ENCODE data around the gene MYO3B. TPM values are rescaled to one million over a fixed set of nuclear protein-coding genes. Genes with fewer than 3 reads are reported as not detected.

Gene MYO3B
- total RNA-seq, 1 experiment from 2014 or later = 4.4 TPM

GRCh38 chr2:170362871-170363631 lies 185.1 kb downstream of the MYO3B start:
- no peak for DNase-seq
- no peaks in the 10 kb centered on the region for H3K9me2 ChIP-seq (replicated peaks; ENCODE audit: insufficient read depth, low read length)
- H3K27ac ChIP-seq (ENCODE audit: low read length) = no peak overlapping the region
- H3K79me2 ChIP-seq (ENCODE audit: low read length) = no peaks in the 10 kb centered on the region
- H3K36me3 ChIP-seq (ENCODE audit: insufficient read depth, low read length) = no peaks in the 10 kb centered on the region
- H3K9me3 ChIP-seq (ENCODE audit: low read length) = no peaks in the 10 kb centered on the region
- no peaks in the 10 kb centered on the region for H4K20me1 ChIP-seq (ENCODE audit: insufficient read depth, low read depth, low read length)
- peaks cover 3% of the 10 kb centered on the region for H3K4me1 ChIP-seq (ENCODE audit: low read length)
- H3K4me2 ChIP-seq (ENCODE audit: low read depth, low read length, poor library complexity, severe bottlenecking) = no peak overlapping the region
- H3K4me3 ChIP-seq (ENCODE audit: low read length) = no peak overlapping the region
- H3K9ac ChIP-seq (ENCODE audit: low read length) = no peak overlapping the region
- no peak overlapping the region for H2AFZ ChIP-seq (ENCODE audit: low read length)
- H3K27me3 ChIP-seq (ENCODE audit: low read length) = no peaks in the 10 kb centered on the region

- Histone ChIP-seq H3K4me1 (ENCODE audit: low read length) (peaks cover 11% of the 10 kb centered on the region), H2AFZ (ENCODE audit: low read length) (no peak overlapping the region), H3K4me2 (ENCODE audit: low read depth, low read length, poor library complexity, severe bottlenecking) (no peak overlapping the region), H3K36me3 (ENCODE audit: insufficient read depth, low read length) (no peaks in the 10 kb centered on the region), H3K4me3 (ENCODE audit: low read length) (no peak overlapping the region), H3K27me3 (ENCODE audit: low read length) (no peaks in the 10 kb centered on the region), H3K79me2 (ENCODE audit: low read length) (no peaks in the 10 kb centered on the region), H3K9me3 (ENCODE audit: low read length) (no peaks in the 10 kb centered on the region), H4K20me1 (ENCODE audit: insufficient read depth, low read depth, low read length) (no peaks in the 10 kb centered on the region), H3K9me2 (replicated peaks; ENCODE audit: insufficient read depth, low read length) (no peaks in the 10 kb centered on the region), H3K9ac (ENCODE audit: low read length) (no peak overlapping the region), H3K27ac (ENCODE audit: low read length) (no peak overlapping the region)
- DNase-seq = no peak
Measured at GRCh38 chr2:170365003-170365402, 187.1 kb downstream of the MYO3B start.

- Histone ChIP-seq H2AFZ (ENCODE audit: low read length) (no peak overlapping the region), H3K4me2 (ENCODE audit: low read depth, low read length, poor library complexity, severe bottlenecking) (no peak overlapping the region), H3K4me3 (ENCODE audit: low read length) (no peak overlapping the region), H3K27me3 (ENCODE audit: low read length) (no peaks in the 10 kb centered on the region), H3K36me3 (ENCODE audit: insufficient read depth, low read length) (no peaks in the 10 kb centered on the region), H3K9ac (ENCODE audit: low read length) (no peak overlapping the region), H4K20me1 (ENCODE audit: insufficient read depth, low read depth, low read length) (no peaks in the 10 kb centered on the region), H3K9me3 (ENCODE audit: low read length) (no peaks in the 10 kb centered on the region), H3K27ac (ENCODE audit: low read length) (no peak overlapping the region), H3K79me2 (ENCODE audit: low read length) (no peaks in the 10 kb centered on the region), H3K4me1 (ENCODE audit: low read length) (peaks cover 11% of the 10 kb centered on the region), H3K9me2 (replicated peaks; ENCODE audit: insufficient read depth, low read length) (no peaks in the 10 kb centered on the region)
- no peak for DNase-seq
Measured at GRCh38 chr2:170365686-170366085, 187.7 kb downstream of the MYO3B start.

- Histone ChIP-seq H3K79me2 (ENCODE audit: low read length) (no peaks in the 10 kb centered on the region), H4K20me1 (ENCODE audit: insufficient read depth, low read depth, low read length) (no peaks in the 10 kb centered on the region), H3K9ac (ENCODE audit: low read length) (no peak overlapping the region), H3K9me3 (ENCODE audit: low read length) (no peaks in the 10 kb centered on the region), H3K4me1 (ENCODE audit: low read length) (peaks cover 11% of the 10 kb centered on the region), H3K4me2 (ENCODE audit: low read depth, low read length, poor library complexity, severe bottlenecking) (peak overlapping the region; percentile 38), H3K27me3 (ENCODE audit: low read length) (no peaks in the 10 kb centered on the region), H3K9me2 (replicated peaks; ENCODE audit: insufficient read depth, low read length) (no peaks in the 10 kb centered on the region), H3K4me3 (ENCODE audit: low read length) (no peak overlapping the region), H2AFZ (ENCODE audit: low read length) (no peak overlapping the region), H3K36me3 (ENCODE audit: insufficient read depth, low read length) (no peaks in the 10 kb centered on the region), H3K27ac (ENCODE audit: low read length) (no peak overlapping the region)
- no peak for DNase-seq
Measured at GRCh38 chr2:170368370-170368769, 190.4 kb downstream of the MYO3B start.

- Histone ChIP-seq H3K9ac (ENCODE audit: low read length) (no peak overlapping the region), H4K20me1 (ENCODE audit: insufficient read depth, low read depth, low read length) (no peaks in the 10 kb centered on the region), H2AFZ (ENCODE audit: low read length) (no peak overlapping the region), H3K36me3 (ENCODE audit: insufficient read depth, low read length) (no peaks in the 10 kb centered on the region), H3K9me3 (ENCODE audit: low read length) (no peaks in the 10 kb centered on the region), H3K27me3 (ENCODE audit: low read length) (no peaks in the 10 kb centered on the region), H3K79me2 (ENCODE audit: low read length) (no peaks in the 10 kb centered on the region), H3K9me2 (replicated peaks; ENCODE audit: insufficient read depth, low read length) (no peaks in the 10 kb centered on the region), H3K27ac (ENCODE audit: low read length) (no peak overlapping the region), H3K4me3 (ENCODE audit: low read length) (no peak overlapping the region), H3K4me2 (ENCODE audit: low read depth, low read length, poor library complexity, severe bottlenecking) (no peak overlapping the region), H3K4me1 (ENCODE audit: low read length) (peaks cover 11% of the 10 kb centered on the region)
- no peak for DNase-seq
Measured at GRCh38 chr2:170369228-170369627, 191.3 kb downstream of the MYO3B start.

- Histone ChIP-seq H3K27ac (ENCODE audit: low read length) (no peak overlapping the region), H3K4me1 (ENCODE audit: low read length) (peaks cover 11% of the 10 kb centered on the region), H2AFZ (ENCODE audit: low read length) (no peak overlapping the region), H3K79me2 (ENCODE audit: low read length) (no peaks in the 10 kb centered on the region), H3K4me2 (ENCODE audit: low read depth, low read length, poor library complexity, severe bottlenecking) (no peak overlapping the region), H3K4me3 (ENCODE audit: low read length) (no peak overlapping the region), H4K20me1 (ENCODE audit: insufficient read depth, low read depth, low read length) (no peaks in the 10 kb centered on the region), H3K9ac (ENCODE audit: low read length) (no peak overlapping the region), H3K9me3 (ENCODE audit: low read length) (no peaks in the 10 kb centered on the region), H3K36me3 (ENCODE audit: insufficient read depth, low read length) (no peaks in the 10 kb centered on the region), H3K9me2 (replicated peaks; ENCODE audit: insufficient read depth, low read length) (no peaks in the 10 kb centered on the region), H3K27me3 (ENCODE audit: low read length) (no peaks in the 10 kb centered on the region)
- DNase-seq = peak; percentile 72
Measured at GRCh38 chr2:170369894-170370293, 191.9 kb downstream of the MYO3B start.

- peaks cover 17% of the 10 kb centered on the region for H3K4me1 ChIP-seq (ENCODE audit: low read length)
- no peak overlapping the region for H3K27ac ChIP-seq (ENCODE audit: low read length)
- H4K20me1 ChIP-seq (ENCODE audit: insufficient read depth, low read depth, low read length) = no peaks in the 10 kb centered on the region
- no peaks in the 10 kb centered on the region for H3K9me2 ChIP-seq (replicated peaks; ENCODE audit: insufficient read depth, low read length)
- no peaks in the 10 kb centered on the region for H3K27me3 ChIP-seq (ENCODE audit: low read length)
- H3K9ac ChIP-seq (ENCODE audit: low read length) = no peak overlapping the region
- no peaks in the 10 kb centered on the region for H3K79me2 ChIP-seq (ENCODE audit: low read length)
- H3K4me3 ChIP-seq (ENCODE audit: low read length) = no peak overlapping the region
- DNase-seq = no peak
- H3K4me2 ChIP-seq (ENCODE audit: low read depth, low read length, poor library complexity, severe bottlenecking) = no peak overlapping the region
- H3K36me3 ChIP-seq (ENCODE audit: insufficient read depth, low read length) = no peaks in the 10 kb centered on the region
- no peak overlapping the region for H2AFZ ChIP-seq (ENCODE audit: low read length)
- no peaks in the 10 kb centered on the region for H3K9me3 ChIP-seq (ENCODE audit: low read length)
Measured at GRCh38 chr2:170371231-170371998, 193.5 kb downstream of the MYO3B start.

GRCh38 chr2:170375192-170375591 lies 197.2 kb downstream of the MYO3B start:
- Histone ChIP-seq H3K9me3 (ENCODE audit: low read length) (no peaks in the 10 kb centered on the region), H3K9ac (ENCODE audit: low read length) (no peak overlapping the region), H3K36me3 (ENCODE audit: insufficient read depth, low read length) (no peaks in the 10 kb centered on the region), H3K27me3 (ENCODE audit: low read length) (no peaks in the 10 kb centered on the region), H3K9me2 (replicated peaks; ENCODE audit: insufficient read depth, low read length) (no peaks in the 10 kb centered on the region), H3K4me1 (ENCODE audit: low read length) (peaks cover 6% of the 10 kb centered on the region), H3K4me2 (ENCODE audit: low read depth, low read length, poor library complexity, severe bottlenecking) (no peak overlapping the region), H4K20me1 (ENCODE audit: insufficient read depth, low read depth, low read length) (no peaks in the 10 kb centered on the region), H2AFZ (ENCODE audit: low read length) (no peak overlapping the region), H3K4me3 (ENCODE audit: low read length) (no peak overlapping the region), H3K79me2 (ENCODE audit: low read length) (no peaks in the 10 kb centered on the region), H3K27ac (ENCODE audit: low read length) (no peak overlapping the region)
- DNase-seq = no peak

All from Karpas-422 (cell line).